RWPE2 (cell line): ENCODE results near the gene GNAI1.

Source experiments
- ATAC-seq: fragments of 200-7000 bp; cut with Tn5 transposase; 3 replicates; pipeline ENCODE4 v1.9.1; 2021; ENCODE audit warnings: low read depth
- DNase-seq: peaks from one replicate; pipeline ENCODE4 v3.0.0-alpha.2; 2020; ENCODE audit warnings: low spot score
- H3K27ac ChIP-seq: fragments of 450-650 bp; 2 replicates; pipeline ENCODE4 v1.5.1; 2017; ENCODE audit warnings: mild to moderate bottlenecking; ENCODE audit not compliant: poor library complexity, severe bottlenecking
- H3K27me3 ChIP-seq: fragments of 250-450 bp; sonication (Bioruptor Pico); 2 replicates; pipeline ENCODE4 v1.5.1; 2021; ENCODE audit warnings: mild to moderate bottlenecking, moderate library complexity; ENCODE audit not compliant: insufficient read depth, poor library complexity, severe bottlenecking
- H3K36me3 ChIP-seq: fragments of 250-450 bp; sonication (Bioruptor Pico); 2 replicates; pipeline ENCODE4 v1.5.1; 2020; ENCODE audit warnings: low read depth, mild to moderate bottlenecking, moderate library complexity
- H3K4me1 ChIP-seq: fragments of 250-450 bp; sonication (Bioruptor Pico); 2 replicates; pipeline ENCODE4 v1.5.1; 2021; ENCODE audit warnings: mild to moderate bottlenecking, moderate library complexity; ENCODE audit not compliant: insufficient read depth, poor library complexity, severe bottlenecking
- H3K4me3 ChIP-seq: fragments of 250-450 bp; sonication (Bioruptor Pico); 2 replicates; pipeline ENCODE4 v1.5.1; 2021; ENCODE audit warnings: mild to moderate bottlenecking, moderate library complexity; ENCODE audit not compliant: severe bottlenecking
- H3K9me3 ChIP-seq: fragments of 250-450 bp; sonication (Bioruptor Pico); 2 replicates; pipeline ENCODE4 v1.5.1; 2021; ENCODE audit warnings: mild to moderate bottlenecking, moderate library complexity; ENCODE audit not compliant: severe bottlenecking
- TF ChIP-seq, protein P1 (sequence below): fragments of 450-650 bp; IDR thresholded peaks from one replicate; pipeline ENCODE4 v1.5.1; 2017; ENCODE audit warnings: mild to moderate bottlenecking, moderate library complexity; ENCODE audit not compliant: poor library complexity, severe bottlenecking

The GNAI1 gene

DNA sequence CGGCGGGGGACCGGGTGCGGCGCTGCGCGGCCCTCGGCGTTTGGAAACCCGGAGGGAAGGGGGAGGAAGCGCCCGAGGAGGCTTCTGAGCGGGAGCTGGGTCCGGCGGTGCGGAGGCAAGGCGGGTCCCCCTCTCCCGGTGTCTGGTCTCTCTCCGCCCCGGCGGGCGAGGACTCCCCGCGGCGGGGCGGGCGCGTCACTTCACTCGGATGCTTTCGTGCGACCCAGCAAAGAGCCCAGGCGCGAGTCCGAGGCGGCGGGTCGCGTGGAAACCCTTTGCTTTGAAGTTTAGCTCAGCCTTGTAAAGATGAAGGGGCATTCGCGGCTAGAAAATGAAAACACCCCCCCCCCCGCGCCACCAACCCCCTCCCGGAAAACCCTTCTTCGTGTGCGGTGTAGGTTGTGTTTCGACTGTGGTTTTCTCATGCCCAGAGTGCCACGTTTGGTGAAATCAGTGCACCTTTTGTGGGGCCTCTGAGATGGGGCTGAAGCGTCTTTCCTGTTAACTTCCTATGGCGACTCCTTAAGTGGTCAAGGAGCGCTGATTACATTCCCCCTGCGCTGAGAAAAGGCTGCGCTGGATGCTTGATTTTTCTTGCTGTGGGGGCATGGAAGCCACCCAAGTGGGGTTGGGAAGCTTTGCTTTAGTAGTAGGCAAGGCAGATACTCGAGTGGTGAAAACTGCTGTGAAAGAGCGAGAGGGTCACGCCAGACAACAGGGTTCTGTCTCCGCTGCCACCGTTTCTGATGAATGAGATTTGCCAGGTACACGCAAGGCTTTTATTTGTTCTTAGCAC is 876 bp downstream of the GNAI1 start:
- TF ChIP-seq, protein P1, sequence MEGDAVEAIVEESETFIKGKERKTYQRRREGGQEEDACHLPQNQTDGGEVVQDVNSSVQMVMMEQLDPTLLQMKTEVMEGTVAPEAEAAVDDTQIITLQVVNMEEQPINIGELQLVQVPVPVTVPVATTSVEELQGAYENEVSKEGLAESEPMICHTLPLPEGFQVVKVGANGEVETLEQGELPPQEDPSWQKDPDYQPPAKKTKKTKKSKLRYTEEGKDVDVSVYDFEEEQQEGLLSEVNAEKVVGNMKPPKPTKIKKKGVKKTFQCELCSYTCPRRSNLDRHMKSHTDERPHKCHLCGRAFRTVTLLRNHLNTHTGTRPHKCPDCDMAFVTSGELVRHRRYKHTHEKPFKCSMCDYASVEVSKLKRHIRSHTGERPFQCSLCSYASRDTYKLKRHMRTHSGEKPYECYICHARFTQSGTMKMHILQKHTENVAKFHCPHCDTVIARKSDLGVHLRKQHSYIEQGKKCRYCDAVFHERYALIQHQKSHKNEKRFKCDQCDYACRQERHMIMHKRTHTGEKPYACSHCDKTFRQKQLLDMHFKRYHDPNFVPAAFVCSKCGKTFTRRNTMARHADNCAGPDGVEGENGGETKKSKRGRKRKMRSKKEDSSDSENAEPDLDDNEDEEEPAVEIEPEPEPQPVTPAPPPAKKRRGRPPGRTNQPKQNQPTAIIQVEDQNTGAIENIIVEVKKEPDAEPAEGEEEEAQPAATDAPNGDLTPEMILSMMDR, result no peak
- H3K36me3 ChIP-seq, result no peaks in the 10 kb centered on the region
- peak; percentile 19 for ATAC-seq
- H3K27me3 ChIP-seq, result no peaks in the 10 kb centered on the region
- H3K27ac ChIP-seq, result peak overlapping the region; percentile 88
- H3K4me1 ChIP-seq, result peaks cover 48% of the 10 kb centered on the region
- no peak for DNase-seq
- peak overlapping the region; percentile 81 for H3K4me3 ChIP-seq
- no peaks in the 10 kb centered on the region for H3K9me3 ChIP-seq

DNA sequence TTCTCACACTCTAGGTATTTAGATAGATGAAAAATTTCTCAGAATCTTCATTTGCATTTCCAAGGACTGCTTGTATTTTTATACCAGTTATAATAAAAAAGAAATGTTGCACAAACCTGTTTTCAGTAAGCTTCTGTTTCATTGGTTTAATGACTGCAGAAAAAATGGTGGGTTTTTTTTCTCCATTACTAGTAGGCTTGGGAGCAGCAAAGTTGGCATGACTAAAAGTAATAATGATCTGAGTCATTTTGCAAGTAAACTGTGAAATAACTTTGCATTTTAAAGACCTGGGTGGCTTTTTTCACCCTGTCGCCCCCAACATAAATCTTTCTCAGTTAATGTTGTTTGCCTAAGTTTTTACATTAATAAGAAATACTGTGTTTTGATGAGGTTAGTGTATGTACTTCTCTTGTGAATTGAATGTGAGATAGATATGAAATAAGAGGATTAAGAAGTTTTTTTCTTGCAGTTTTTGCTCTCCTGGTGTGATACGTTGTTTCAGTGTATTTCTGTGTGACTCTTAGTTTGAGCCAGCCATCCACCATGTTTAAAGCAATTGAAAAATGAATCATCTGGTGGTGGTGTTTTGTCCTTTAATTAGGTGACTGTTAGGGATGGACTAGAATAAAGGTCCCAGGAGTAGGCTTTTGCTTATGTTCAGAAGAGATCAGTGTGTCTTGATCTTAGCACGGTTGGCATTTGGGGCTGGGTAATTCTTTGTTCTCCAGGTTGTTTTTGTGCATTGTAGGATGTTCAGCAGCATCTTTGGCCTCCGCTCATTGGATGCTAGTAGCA is 1.8 kb downstream of the GNAI1 start:
- Histone ChIP-seq H3K27me3 (no peaks in the 10 kb centered on the region), H3K9me3 (no peaks in the 10 kb centered on the region), H3K4me3 (peak overlapping the region; percentile 81), H3K4me1 (peaks cover 54% of the 10 kb centered on the region), H3K27ac (peak overlapping the region; percentile 88), H3K36me3 (no peaks in the 10 kb centered on the region)
- TF ChIP-seq, protein P1, result no peak
- no peak for ATAC-seq
- no peak for DNase-seq

DNA sequence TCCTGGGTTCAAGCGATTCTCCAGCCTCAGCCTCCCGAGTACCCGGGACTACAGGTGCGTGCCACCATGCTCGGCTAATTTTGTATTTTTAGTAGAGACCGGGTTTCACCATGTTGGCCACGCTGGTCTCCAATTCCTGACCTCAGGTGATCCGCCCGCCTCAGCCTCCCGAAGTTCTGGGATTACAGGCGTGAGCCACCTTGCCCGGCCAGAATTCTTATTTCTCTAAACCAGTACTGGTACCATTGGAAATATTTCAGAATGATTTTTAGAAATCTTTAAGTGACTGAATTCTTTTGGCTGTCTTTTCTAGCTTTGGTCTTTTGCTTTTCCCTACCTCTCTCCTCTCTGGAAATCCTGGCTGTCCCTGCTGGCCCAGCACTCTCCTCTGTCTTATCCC is 2.8 kb downstream of the GNAI1 start:
- Histone ChIP-seq H3K4me1 (peaks cover 54% of the 10 kb centered on the region), H3K27ac (no peak overlapping the region), H3K36me3 (no peaks in the 10 kb centered on the region), H3K27me3 (no peaks in the 10 kb centered on the region), H3K4me3 (no peak overlapping the region), H3K9me3 (no peaks in the 10 kb centered on the region)
- no peak for DNase-seq
- TF ChIP-seq, protein P1, result no peak
- no peak for ATAC-seq

DNA sequence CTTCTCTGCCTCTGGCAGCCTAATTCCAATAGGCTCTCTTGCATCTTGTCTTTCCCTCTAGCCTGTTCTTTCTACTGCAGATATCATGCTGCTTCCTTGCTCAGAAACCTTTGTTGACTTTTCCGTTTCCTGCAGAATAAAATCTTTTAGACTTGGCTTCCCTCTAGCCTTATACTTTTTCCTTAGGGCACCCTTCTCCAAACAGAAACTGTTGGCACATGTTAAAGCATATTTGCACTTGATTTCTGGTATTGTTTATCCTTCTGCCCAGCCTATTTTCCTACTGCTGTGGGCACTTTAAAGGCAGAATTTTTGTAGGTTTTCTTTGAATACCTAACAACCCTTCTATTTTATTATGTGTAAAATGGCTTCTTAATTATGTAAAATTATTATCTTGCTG is 4.6 kb downstream of the GNAI1 start:
- H3K36me3 ChIP-seq, result no peaks in the 10 kb centered on the region
- DNase-seq (no peak), ATAC-seq (no peak)
- TF ChIP-seq, protein P1, result no peak
- peaks cover 41% of the 10 kb centered on the region for H3K4me1 ChIP-seq
- no peaks in the 10 kb centered on the region for H3K9me3 ChIP-seq
- H3K27me3 ChIP-seq, result no peaks in the 10 kb centered on the region
- H3K27ac ChIP-seq, result peak overlapping the region; percentile 40
- no peak overlapping the region for H3K4me3 ChIP-seq
